ENCODE results near the gene GPA33.

The GPA33 gene

GRCh38 chr1:167128261-167129227, 38.4 kb upstream of the GPA33 start:
- TF ChIP-seq TAF1 (IDR thresholded peaks at IDR 0.05; ENCODE audit: borderline replicate concordance, insufficient read depth, low read length) (no peak), POLR2AphosphoS5 (IDR thresholded peaks at IDR 0.05; ENCODE audit: low read depth, low read length) (no peak), SIN3A (IDR thresholded peaks at IDR 0.05; ENCODE audit: borderline replicate concordance, insufficient read depth, low read length) (no peak), REST (IDR thresholded peaks at IDR 0.05; ENCODE audit: insufficient read depth in 1 of 2, low read depth in 2 of 2, low read length in 2 of 2) (no peak), FOXP2 (optimal IDR thresholded peaks at IDR 0.05; ENCODE audit: borderline replicate concordance, extremely low read depth, extremely low read length, insufficient read depth) (no peak)

- TF ChIP-seq POLR2AphosphoS5 (IDR thresholded peaks at IDR 0.05; ENCODE audit: low read depth, low read length) = no peak
Observed at GRCh38 chr1:167127661-167128060, 37.5 kb upstream of the GPA33 start.

DNA sequence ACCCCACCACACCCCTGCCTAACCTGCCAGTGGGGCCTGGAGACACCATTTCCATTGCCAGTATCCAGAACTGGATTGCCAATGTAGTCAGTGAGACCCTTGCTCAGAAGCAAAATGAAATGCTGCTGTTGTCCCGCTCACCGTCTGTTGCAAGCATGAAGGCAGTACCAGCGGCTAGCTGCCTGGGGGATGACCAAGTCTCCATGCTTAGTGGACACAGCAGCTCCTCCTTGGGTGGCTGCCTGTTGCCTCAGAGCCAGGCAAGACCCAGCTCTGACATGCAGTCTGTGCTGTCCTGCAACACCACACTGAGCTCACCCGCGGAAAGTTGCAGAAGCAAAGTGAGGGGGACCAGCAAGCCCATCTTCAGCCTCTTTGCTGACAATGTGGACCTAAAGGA, 37.1 kb upstream of the GPA33 start:
- TF ChIP-seq FOXP2 (optimal IDR thresholded peaks at IDR 0.05; ENCODE audit: borderline replicate concordance, extremely low read depth, extremely low read length, insufficient read depth) = no peak
- TF ChIP-seq TAF1 (IDR thresholded peaks at IDR 0.05; ENCODE audit: borderline replicate concordance, insufficient read depth, low read length) = no peak
- TF ChIP-seq REST (IDR thresholded peaks at IDR 0.05; ENCODE audit: insufficient read depth in 1 of 2, low read depth in 2 of 2, low read length in 2 of 2) = no peak
- no peak for TF ChIP-seq SIN3A (IDR thresholded peaks at IDR 0.05; ENCODE audit: borderline replicate concordance, insufficient read depth, low read length)
- no peak for TF ChIP-seq POLR2AphosphoS5 (IDR thresholded peaks at IDR 0.05; ENCODE audit: low read depth, low read length)

GRCh38 chr1:167126811-167127210, 36.6 kb upstream of the GPA33 start:
- no peak for TF ChIP-seq REST (IDR thresholded peaks at IDR 0.05; ENCODE audit: insufficient read depth in 1 of 2, low read depth in 2 of 2, low read length in 2 of 2)
- TF ChIP-seq POLR2AphosphoS5 (IDR thresholded peaks at IDR 0.05; ENCODE audit: low read depth, low read length) = no peak
- no peak for TF ChIP-seq FOXP2 (optimal IDR thresholded peaks at IDR 0.05; ENCODE audit: borderline replicate concordance, extremely low read depth, extremely low read length, insufficient read depth)
- TF ChIP-seq SIN3A (IDR thresholded peaks at IDR 0.05; ENCODE audit: borderline replicate concordance, insufficient read depth, low read length) = no peak
- TF ChIP-seq TAF1 (IDR thresholded peaks at IDR 0.05; ENCODE audit: borderline replicate concordance, insufficient read depth, low read length) = no peak

GRCh38 chr1:167126317-167126716, 36.1 kb upstream of the GPA33 start:
- TF ChIP-seq SIN3A (IDR thresholded peaks at IDR 0.05; ENCODE audit: borderline replicate concordance, insufficient read depth, low read length) = no peak
- TF ChIP-seq REST (IDR thresholded peaks at IDR 0.05; ENCODE audit: insufficient read depth in 1 of 2, low read depth in 2 of 2, low read length in 2 of 2) = no peak
- no peak for TF ChIP-seq TAF1 (IDR thresholded peaks at IDR 0.05; ENCODE audit: borderline replicate concordance, insufficient read depth, low read length)
- no peak for TF ChIP-seq POLR2AphosphoS5 (IDR thresholded peaks at IDR 0.05; ENCODE audit: low read depth, low read length)
- no peak for TF ChIP-seq FOXP2 (optimal IDR thresholded peaks at IDR 0.05; ENCODE audit: borderline replicate concordance, extremely low read depth, extremely low read length, insufficient read depth)
